ENCODE measurements around the gene ANKS1B.

GRCh38 chr12:98868538-98868937 is 1116.2 kb downstream of the ANKS1B start:
- TF ChIP-seq CTCF (IDR thresholded peaks at IDR 0.05) (no peak), POLR2AphosphoS5 (IDR thresholded peaks at IDR 0.05; ENCODE audit: low read depth, low read length) (no peak), TCF7L2 (IDR thresholded peaks at IDR 0.05; ENCODE audit: low read depth, low read length) (no peak), SIN3A (IDR thresholded peaks at IDR 0.05; ENCODE audit: borderline replicate concordance, insufficient read depth, low read depth, low read length) (no peak)
